Measurements from ENCODE around the gene RIPOR2. TPM values are rescaled to one million over a fixed set of nuclear protein-coding genes. Genes with fewer than 3 reads are reported as not detected.
A peak's percentile ranks its signal among the peaks of the same experiment; 100 is the strongest.

RIPOR2 gene
- total and polyA plus RNA-seq, 8 donors = 3.9 to 56.8 (median 6.0) TPM

- intact Hi-C loops (cut with DNase I) = no loop called here
- ATAC-seq = no peak
- Histone ChIP-seq H3K27me3 (no peaks in the 10 kb centered on the region), H3K4me3 (no peak overlapping the region), H3K36me3 (no peaks in the 10 kb centered on the region), H3K27ac (peak overlapping the region in 1 of 2 donors; percentile 60), H3K4me1 (peaks cover 4 to 82% of the 10 kb centered on the region in 2 donors), H3K9me3 (no peaks in the 10 kb centered on the region)
- no peak for TF ChIP-seq CTCF (IDR thresholded peaks at IDR 0.05)
- DNase-seq = no peak
Observed at GRCh38 chr6:24923885-24924401, 11.8 kb downstream of the RIPOR2 start.

DNA sequence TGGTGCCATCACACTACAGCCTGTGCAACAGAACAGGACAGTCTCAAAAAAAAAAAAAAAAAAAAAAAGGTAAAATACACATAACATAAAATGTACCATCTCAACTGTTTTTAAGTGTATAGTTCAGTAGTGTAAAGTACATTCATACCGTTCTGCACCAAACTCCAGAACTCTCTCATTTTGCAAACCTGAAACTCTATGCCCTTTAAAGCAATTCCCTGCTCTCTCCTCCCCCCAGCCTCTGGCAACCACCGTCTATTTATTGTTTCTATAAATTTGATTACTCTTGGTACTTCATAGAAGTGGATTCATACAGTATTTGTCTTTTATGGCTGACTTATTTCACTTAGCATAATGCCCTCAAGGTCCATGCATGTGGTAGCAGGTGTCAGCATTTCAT is 12.9 kb downstream of the RIPOR2 start:
- H3K27ac ChIP-seq = no peak overlapping the region
- peaks cover 4 to 78% of the 10 kb centered on the region in 2 donors for H3K4me1 ChIP-seq
- H3K36me3 ChIP-seq = no peaks in the 10 kb centered on the region
- H3K9me3 ChIP-seq = no peaks in the 10 kb centered on the region
- H3K27me3 ChIP-seq = no peaks in the 10 kb centered on the region
- no peak overlapping the region for H3K4me3 ChIP-seq
- no peak for TF ChIP-seq CTCF (IDR thresholded peaks at IDR 0.05)
- ATAC-seq = no peak
- intact Hi-C loops (cut with DNase I) = no loop called here
- DNase-seq = no peak

DNA sequence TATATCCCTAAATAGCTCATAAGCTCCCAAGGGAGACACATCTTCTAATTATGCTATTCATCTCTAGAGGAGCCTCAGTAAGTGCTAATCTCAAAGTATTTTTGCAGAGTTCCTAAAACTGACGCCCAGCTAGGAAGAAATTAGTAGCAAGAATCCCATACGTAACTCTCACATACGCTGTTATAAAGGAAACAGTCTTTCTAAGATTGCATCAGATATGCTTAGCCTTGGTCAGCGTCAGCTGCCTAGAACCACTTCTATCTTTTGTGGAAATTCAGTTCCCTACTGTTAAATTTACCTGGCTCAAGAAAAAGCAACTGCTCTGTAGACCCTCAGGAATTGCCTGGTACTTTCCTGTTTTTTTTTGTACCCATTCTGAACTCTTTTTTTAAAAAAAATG is 13.6 kb downstream of the RIPOR2 start:
- Histone ChIP-seq H3K27me3 (no peaks in the 10 kb centered on the region), H3K27ac (no peak overlapping the region), H3K4me3 (no peak overlapping the region), H3K4me1 (peaks cover 4 to 78% of the 10 kb centered on the region in 2 donors), H3K9me3 (no peaks in the 10 kb centered on the region), H3K36me3 (no peaks in the 10 kb centered on the region)
- intact Hi-C loops (cut with DNase I) = no loop called here
- DNase-seq (no peak), ATAC-seq (peak; percentile 38)
- TF ChIP-seq CTCF (IDR thresholded peaks at IDR 0.05) = no peak

DNA sequence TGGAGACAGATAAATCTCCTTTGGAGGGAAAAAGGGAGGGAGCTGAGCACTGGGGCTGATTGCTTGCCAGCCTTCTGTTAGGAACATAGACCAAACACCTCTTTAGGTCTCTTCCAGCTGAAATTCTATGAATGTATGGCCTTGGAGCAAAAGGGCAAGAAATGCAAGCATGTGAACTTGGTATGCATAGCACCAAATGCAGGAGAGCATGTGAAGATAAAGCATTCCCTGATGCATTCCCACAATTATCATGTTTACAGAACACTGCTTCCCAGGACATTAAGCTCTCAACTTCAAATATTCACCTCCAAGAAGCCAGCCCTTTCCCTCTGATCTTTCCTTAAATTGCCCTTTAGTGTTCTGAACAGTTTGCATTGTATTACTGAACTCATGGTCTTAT is 15.6 kb downstream of the RIPOR2 start:
- no peak for TF ChIP-seq CTCF (IDR thresholded peaks at IDR 0.05)
- Histone ChIP-seq H3K36me3 (no peaks in the 10 kb centered on the region), H3K4me1 (peaks cover 4 to 66% of the 10 kb centered on the region in 2 donors), H3K27ac (no peak overlapping the region), H3K27me3 (no peaks in the 10 kb centered on the region), H3K9me3 (no peaks in the 10 kb centered on the region), H3K4me3 (no peak overlapping the region)
- no peak for ATAC-seq
- DNase-seq = no peak
- intact Hi-C loops (cut with DNase I) = no loop called here

DNA sequence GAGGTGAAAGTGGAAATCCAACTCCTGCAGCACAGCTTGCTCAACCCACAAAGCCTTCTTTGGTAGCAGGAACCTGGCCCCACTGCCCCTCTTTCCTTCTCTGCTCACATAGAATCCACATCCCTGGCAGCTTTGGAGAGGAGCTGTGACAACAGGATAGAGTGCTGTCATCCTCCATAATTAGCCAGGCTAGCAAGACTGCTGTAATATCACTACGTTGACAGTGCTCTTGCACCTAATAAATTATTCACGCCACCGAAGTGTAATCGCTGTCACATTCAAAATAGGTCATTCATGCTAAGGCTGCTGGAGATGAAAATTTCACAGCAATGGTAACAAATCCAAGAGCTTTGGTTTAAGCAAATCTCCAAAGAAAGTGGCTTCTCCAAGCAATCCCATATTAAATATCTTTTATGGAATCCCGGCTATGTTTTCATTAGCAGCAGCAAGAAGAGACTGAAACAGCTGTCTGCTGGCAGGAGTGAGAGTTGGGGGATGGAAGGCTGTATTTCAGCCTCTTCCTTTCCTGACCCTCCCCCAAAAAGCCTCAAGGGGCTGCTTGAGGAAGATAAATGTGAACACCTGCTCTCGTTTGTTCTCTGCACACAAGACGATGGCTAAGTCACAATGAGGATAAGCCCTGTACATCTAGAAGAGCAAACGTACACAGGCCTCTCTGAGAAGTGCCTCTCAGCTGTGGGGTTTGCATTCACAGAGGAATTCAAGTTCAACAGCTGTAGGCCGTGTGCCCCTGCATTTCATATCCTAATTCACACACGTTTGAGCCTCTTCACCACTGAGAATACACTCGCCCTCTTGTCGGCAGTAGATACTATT is 16.5 kb downstream of the RIPOR2 start:
- H3K4me1 ChIP-seq = peaks cover 4 to 59% of the 10 kb centered on the region in 2 donors
- no peaks in the 10 kb centered on the region for H3K36me3 ChIP-seq
- no peaks in the 10 kb centered on the region for H3K27me3 ChIP-seq
- ATAC-seq (peak; percentile 54), DNase-seq (no peak)
- no peak for TF ChIP-seq CTCF (IDR thresholded peaks at IDR 0.05)
- H3K4me3 ChIP-seq = no peak overlapping the region
- intact Hi-C loops (cut with DNase I) = no loop called here
- no peaks in the 10 kb centered on the region for H3K9me3 ChIP-seq
- H3K27ac ChIP-seq = no peak overlapping the region

Data from left lung (tissue), 10 donors.